ENCODE results near the gene GATAD1. TPM values are rescaled to one million over a fixed set of nuclear protein-coding genes. Genes with fewer than 3 reads are reported as not detected.

GATAD1 gene
- total and polyA plus RNA-seq, 10 of the 15 experiments (the other 5 are each of a cell fraction or from before 2014, with no cell fraction given): 5.5 to 45.2 (median 14.2) TPM

DNA sequence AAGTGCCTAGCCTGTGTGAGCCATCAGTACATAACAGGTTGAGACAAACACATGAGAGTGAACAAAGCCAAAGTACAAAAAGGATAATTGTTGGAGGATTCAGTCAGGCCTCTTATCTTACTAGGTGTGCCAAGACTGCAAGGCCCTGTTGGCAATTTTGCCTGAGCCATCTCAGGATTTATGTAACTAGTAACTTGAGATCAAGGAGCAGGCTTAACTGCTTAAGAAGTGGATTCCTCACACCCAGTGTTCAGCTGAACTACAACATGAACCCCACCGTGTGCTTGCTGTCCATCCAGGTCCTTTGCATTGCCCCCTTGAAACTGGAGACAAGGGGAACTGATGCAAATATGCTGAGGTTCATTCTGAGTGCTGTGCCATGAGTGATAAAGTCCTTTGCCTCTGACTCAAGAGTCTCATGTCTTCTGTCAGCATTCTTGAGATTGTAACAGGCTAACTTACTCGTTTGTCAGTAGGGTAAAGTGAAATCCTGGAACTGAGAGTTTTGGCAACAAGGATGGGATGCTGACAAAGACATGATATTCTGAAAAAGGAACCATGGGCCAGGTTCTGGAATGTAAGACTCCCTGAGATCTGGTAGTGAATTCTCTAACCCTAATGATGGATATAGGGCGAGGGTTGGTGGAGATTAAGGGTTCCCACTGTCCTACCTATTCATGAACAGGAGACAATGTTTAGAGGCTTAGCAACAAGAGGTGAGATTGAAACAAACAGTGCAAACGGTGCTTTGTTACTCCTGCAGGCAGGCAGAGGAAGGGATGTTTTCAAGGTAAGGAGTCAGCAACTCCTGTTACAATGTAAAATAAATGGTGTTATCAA, 44.1 kb upstream of the GATAD1 start:
- H4K20me1 ChIP-seq (ENCODE audit: control insufficient read depth, insufficient read depth): no peaks in the 10 kb centered on the region
- H3K9me3 ChIP-seq (replicated peaks; ENCODE audit: control insufficient read depth, insufficient read depth, low read length): no peaks in the 10 kb centered on the region
- SMC1A ChIA-PET (ENCODE audit: uncharacterized antibody, unreplicated experiment): interaction anchor here (0.6 to 1.3 kb wide), 2 partner anchors 30 to 1533 kb away, joined by 3 read pairs; no protein-coding TSS in a partner anchor
- CTCF ChIA-PET: interaction anchor here (0.6 kb wide), 1 partner anchor 188 kb away, joined by 3 read pairs; no protein-coding TSS in a partner anchor
- no peak for ATAC-seq
- no peak for DNase-seq (ENCODE audit: low read depth, low spot score)
- no peaks in the 10 kb centered on the region for H3K4me1 ChIP-seq (ENCODE audit: control insufficient read depth, insufficient read depth, low read length)
- in situ Hi-C loops (cut with MboI) (no loop called here), intact Hi-C loops (cut with micrococcal nuclease; ENCODE audit: unreplicated experiment) (no loop called here)
- RAD21 ChIA-PET (ENCODE audit: unreplicated experiment): no interaction called here
- H2AFZ ChIP-seq (ENCODE audit: control insufficient read depth, low read depth, low read length): no peak overlapping the region
- no peak overlapping the region for H3K4me3 ChIP-seq
- no TSS peak for BruUV-seq (replicated peaks)
- H3K27me3 ChIP-seq (replicated peaks in 1 of 2; ENCODE audit: control insufficient read depth in 2 of 2, insufficient read depth in 2 of 2, low read length in 1 of 2): no peaks in the 10 kb centered on the region
- WGBS (ENCODE audit: insufficient coverage, insufficient replicate concordance, low lambda C conversion rate, missing lambda C conversion rate): 63% methylated on average over 4 of the region's 4 CpGs
- H3K4me2 ChIP-seq (ENCODE audit: control insufficient read depth, insufficient read depth): no peak overlapping the region
- peaks cover 0 to 6% of the 10 kb centered on the region in 2 experiments; a peak in 1 of 4 replicates for H3K36me3 ChIP-seq (ENCODE audit: control insufficient read depth in 2 of 2, insufficient read depth in 2 of 2, low read length in 1 of 2)
- H3K79me2 ChIP-seq (ENCODE audit: control insufficient read depth, insufficient read depth, low read length): no peaks in the 10 kb centered on the region
- POLR2A ChIA-PET: no interaction called here
- no peak for FAIRE-seq
- no peak overlapping the region for H3K27ac ChIP-seq (ENCODE audit: control insufficient read depth, insufficient read depth)
- H3K9ac ChIP-seq (ENCODE audit: control insufficient read depth, insufficient read depth, low read length): no peak overlapping the region
- TF ChIP-seq, protein P1, sequence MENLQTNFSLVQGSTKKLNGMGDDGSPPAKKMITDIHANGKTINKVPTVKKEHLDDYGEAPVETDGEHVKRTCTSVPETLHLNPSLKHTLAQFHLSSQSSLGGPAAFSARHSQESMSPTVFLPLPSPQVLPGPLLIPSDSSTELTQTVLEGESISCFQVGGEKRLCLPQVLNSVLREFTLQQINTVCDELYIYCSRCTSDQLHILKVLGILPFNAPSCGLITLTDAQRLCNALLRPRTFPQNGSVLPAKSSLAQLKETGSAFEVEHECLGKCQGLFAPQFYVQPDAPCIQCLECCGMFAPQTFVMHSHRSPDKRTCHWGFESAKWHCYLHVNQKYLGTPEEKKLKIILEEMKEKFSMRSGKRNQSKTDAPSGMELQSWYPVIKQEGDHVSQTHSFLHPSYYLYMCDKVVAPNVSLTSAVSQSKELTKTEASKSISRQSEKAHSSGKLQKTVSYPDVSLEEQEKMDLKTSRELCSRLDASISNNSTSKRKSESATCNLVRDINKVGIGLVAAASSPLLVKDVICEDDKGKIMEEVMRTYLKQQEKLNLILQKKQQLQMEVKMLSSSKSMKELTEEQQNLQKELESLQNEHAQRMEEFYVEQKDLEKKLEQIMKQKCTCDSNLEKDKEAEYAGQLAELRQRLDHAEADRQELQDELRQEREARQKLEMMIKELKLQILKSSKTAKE (IDR thresholded peaks at IDR 0.05; ENCODE audit: low read depth, poor library complexity, severe bottlenecking): no peak
- TF ChIP-seq, protein P2, sequence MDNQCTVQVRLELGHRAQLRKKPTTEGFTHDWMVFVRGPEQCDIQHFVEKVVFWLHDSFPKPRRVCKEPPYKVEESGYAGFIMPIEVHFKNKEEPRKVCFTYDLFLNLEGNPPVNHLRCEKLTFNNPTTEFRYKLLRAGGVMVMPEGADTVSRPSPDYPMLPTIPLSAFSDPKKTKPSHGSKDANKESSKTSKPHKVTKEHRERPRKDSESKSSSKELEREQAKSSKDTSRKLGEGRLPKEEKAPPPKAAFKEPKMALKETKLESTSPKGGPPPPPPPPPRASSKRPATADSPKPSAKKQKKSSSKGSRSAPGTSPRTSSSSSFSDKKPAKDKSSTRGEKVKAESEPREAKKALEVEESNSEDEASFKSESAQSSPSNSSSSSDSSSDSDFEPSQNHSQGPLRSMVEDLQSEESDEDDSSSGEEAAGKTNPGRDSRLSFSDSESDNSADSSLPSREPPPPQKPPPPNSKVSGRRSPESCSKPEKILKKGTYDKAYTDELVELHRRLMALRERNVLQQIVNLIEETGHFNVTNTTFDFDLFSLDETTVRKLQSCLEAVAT (IDR thresholded peaks at IDR 0.05): no peak
- TF ChIP-seq FOXM1 (IDR thresholded peaks at IDR 0.05; ENCODE audit: low read depth, low read length) (no peak), BCL11A (IDR thresholded peaks at IDR 0.05; ENCODE audit: low read depth, low read length) (no peak), SREBF1 (IDR thresholded peaks at IDR 0.05; ENCODE audit: low read length) (no peak), JUNB (IDR thresholded peaks at IDR 0.05) (no peak), SMAD1 (IDR thresholded peaks at IDR 0.05; ENCODE audit: low read depth, partially characterized antibody) (no peak), EED (IDR thresholded peaks at IDR 0.05; ENCODE audit: low read depth) (no peak), SMARCA5 (IDR thresholded peaks at IDR 0.05) (no peak), MYB (IDR thresholded peaks at IDR 0.05; ENCODE audit: borderline replicate concordance, low read depth, low read length) (no peak), CREB1 (IDR thresholded peaks at IDR 0.05; ENCODE audit: low read depth) (no peak)
- TF ChIP-seq, protein P3, sequence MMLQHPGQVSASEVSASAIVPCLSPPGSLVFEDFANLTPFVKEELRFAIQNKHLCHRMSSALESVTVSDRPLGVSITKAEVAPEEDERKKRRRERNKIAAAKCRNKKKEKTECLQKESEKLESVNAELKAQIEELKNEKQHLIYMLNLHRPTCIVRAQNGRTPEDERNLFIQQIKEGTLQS (IDR thresholded peaks at IDR 0.05; ENCODE audit: borderline replicate concordance, extremely low read depth, low read depth, low read length): no peak
- TF ChIP-seq, protein P4, sequence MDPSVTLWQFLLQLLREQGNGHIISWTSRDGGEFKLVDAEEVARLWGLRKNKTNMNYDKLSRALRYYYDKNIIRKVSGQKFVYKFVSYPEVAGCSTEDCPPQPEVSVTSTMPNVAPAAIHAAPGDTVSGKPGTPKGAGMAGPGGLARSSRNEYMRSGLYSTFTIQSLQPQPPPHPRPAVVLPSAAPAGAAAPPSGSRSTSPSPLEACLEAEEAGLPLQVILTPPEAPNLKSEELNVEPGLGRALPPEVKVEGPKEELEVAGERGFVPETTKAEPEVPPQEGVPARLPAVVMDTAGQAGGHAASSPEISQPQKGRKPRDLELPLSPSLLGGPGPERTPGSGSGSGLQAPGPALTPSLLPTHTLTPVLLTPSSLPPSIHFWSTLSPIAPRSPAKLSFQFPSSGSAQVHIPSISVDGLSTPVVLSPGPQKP (IDR thresholded peaks at IDR 0.05; ENCODE audit: low read depth, low read length): no peak
- TF ChIP-seq, protein P5, sequence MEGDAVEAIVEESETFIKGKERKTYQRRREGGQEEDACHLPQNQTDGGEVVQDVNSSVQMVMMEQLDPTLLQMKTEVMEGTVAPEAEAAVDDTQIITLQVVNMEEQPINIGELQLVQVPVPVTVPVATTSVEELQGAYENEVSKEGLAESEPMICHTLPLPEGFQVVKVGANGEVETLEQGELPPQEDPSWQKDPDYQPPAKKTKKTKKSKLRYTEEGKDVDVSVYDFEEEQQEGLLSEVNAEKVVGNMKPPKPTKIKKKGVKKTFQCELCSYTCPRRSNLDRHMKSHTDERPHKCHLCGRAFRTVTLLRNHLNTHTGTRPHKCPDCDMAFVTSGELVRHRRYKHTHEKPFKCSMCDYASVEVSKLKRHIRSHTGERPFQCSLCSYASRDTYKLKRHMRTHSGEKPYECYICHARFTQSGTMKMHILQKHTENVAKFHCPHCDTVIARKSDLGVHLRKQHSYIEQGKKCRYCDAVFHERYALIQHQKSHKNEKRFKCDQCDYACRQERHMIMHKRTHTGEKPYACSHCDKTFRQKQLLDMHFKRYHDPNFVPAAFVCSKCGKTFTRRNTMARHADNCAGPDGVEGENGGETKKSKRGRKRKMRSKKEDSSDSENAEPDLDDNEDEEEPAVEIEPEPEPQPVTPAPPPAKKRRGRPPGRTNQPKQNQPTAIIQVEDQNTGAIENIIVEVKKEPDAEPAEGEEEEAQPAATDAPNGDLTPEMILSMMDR (IDR thresholded peaks at IDR 0.05 in 2 of 3, conservative IDR thresholded peaks at IDR 0.05 in 1 of 3; ENCODE audit: control insufficient read depth in 2 of 3, extremely low read depth in 1 of 3, insufficient read depth in 1 of 3, low read depth in 3 of 3, low read length in 3 of 3): no peak

Measured in GM12878 (cell line).